Measurements from ENCODE around the gene COL13A1. TPM values are rescaled to one million over a fixed set of nuclear protein-coding genes. Genes with fewer than 3 reads are reported as not detected.

COL13A1 gene
- total RNA-seq, 1 experiment from 2014 or later = 0.11 TPM

DNA sequence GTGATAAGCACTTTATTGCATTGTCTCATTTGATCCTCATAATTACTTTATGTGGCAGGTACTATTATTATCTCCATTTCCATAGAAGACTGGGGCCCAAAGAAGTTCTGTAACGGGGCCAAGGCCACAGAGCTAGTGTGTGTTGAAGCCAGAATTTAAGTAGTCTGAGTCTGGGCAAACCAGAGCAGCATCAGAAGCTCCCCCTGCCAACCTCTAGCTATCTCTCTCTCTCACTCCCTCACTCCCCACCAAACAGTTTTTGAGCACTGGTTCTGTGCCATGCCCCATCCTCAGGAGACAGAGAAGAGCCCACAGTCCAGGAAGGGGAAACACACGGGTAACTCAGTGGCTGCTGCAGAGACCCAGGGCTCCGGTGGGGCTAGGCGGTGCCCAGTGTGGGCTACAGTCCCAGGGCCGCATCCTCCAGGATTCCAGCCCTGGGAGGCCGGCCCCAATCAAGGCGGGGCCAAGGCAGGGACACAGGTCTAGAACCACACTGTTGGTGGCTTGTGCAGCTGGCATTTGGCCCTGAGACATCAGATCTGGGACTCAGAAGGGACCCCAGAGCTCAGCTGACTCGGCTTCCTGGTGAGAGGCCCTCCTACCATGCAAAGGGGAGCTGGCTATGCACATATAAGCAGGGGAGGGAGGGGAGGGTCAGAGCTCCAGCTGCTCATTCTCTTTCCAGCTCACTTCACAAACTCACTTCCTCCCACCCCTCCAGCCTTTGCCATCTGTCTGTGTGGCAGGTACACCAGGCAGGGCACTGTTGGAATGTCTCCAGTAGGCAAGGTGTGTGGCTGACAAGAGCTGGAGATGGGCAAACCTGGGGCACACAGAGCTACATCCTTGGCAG lies 34.4 kb downstream of the COL13A1 start:
- in situ Hi-C loops (cut with HindIII; ENCODE audit: low pct_unique_long_range_greater_than_20kb, low sequenced_read_pairs) = no loop called here
- no peak for DNase-seq (ENCODE audit: low read depth, low spot score)

DNA sequence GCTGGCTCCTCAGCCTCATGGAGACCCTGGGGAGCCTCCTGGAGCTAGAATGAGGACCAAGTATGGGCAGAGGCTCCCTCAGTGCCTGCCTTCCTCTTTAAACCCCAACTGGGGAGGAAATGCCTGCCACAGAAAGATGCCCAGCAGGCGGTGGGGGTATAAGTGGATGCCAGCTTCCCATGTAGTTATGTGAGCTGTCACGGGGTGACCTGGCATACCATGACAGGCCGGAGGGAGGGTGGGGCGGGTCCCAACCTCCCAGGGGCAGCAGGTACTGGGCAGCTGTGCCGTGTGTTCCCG lies 35.0 kb downstream of the COL13A1 start:
- in situ Hi-C loops (cut with HindIII; ENCODE audit: low pct_unique_long_range_greater_than_20kb, low sequenced_read_pairs) = no loop called here

DNA sequence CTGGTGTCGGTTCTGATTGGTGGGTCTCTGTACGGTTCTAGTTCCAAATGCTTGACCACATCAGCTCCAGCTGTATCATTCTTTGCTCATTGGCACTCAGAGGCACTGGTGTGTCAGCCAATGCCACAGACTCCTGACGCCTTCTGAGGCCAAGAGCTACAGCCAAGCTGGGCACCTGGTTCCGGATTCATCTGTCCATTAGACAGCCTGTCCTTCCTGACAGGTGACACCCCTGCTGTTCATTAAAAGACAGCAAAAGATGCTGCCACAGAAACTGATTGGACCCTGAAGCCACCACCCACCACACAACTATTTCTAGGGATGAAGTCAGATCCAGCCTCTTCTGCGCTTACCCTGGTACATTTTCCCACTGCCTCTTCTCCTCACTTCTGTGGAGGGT lies 35.6 kb downstream of the COL13A1 start:
- in situ Hi-C loops (cut with HindIII; ENCODE audit: low pct_unique_long_range_greater_than_20kb, low sequenced_read_pairs) = no loop called here
- no peak for DNase-seq (ENCODE audit: low read depth, low spot score)

More for the DNA sequence above, 35.0 kb downstream of the COL13A1 start:
- no peak for DNase-seq (ENCODE audit: low read depth, low spot score)

DNA sequence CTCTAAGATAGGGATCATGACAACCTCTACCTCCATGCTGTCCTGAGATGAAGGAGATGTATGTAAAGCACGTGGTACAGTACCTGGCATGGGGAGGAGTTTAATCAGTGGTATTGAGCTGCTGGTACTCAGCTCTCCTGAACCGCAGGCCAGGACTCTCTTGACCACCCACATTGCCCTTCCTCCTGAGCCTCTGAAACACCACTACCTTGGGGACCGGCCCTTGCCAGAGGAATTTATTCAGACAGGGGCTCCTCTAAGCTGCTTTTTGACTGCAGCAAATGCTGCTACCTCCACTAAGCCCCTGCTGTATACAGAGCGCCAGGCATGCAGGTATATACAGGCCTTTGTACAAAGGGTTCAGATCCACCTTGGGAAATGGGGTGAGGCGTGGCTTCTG lies 36.7 kb downstream of the COL13A1 start:
- in situ Hi-C loops (cut with HindIII; ENCODE audit: low pct_unique_long_range_greater_than_20kb, low sequenced_read_pairs) = no loop called here
- no peak for DNase-seq (ENCODE audit: low read depth, low spot score)

DNA sequence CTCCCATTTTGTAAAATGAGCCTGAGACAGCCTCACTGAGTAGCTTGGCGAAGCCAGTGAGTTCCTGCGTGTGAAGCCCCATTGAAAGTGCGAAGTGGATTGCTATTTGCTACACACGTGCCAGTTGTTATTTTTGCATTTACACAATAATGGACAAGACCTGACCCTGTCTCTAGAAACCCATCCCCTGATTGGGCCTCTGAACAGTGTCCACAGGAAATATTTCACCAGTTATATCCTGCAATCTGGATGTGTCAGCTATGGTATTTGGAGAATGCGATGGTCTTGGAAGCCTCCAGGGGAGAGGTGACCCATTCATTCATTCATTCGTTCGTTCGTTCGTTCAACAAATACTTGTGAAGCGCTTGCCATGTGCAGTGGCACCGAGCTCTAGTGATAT lies 37.1 kb downstream of the COL13A1 start:
- in situ Hi-C loops (cut with HindIII; ENCODE audit: low pct_unique_long_range_greater_than_20kb, low sequenced_read_pairs) = no loop called here
- no peak for DNase-seq (ENCODE audit: low read depth, low spot score)

DNA sequence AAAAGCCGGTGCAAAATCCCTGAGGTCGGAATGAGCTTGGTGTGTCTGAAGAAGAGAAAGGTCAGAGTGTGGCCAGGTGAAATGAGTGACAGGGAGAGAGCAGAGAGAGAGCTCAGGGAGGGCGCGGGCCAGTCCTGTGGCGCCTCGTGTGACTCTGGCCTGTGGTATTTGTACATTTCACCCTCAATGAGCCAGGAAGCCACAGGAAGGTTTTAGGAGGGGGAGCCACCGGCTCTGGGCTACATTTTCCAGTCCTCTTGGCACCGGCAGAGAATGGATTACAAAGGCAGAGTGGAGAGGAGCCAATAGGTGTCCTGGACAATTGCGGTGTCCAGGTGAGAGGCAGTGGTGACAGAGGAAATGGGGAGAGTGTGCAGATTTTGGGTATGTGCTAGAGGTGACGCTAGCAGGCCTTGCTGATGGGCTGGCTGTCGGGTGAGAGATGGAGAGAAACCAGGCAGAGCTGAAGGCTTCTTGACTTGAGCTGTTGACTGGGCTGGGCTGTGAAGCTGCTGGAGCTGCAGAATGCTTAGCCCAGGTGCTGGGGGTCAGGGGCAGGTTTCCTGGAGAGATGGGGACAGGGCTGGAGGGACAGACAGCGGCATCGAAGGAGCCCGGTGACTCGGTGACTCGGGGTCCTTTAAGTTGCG lies 38.1 kb downstream of the COL13A1 start:
- in situ Hi-C loops (cut with HindIII; ENCODE audit: low pct_unique_long_range_greater_than_20kb, low sequenced_read_pairs) = no loop called here
- DNase-seq (ENCODE audit: low read depth, low spot score) = no peak

DNA sequence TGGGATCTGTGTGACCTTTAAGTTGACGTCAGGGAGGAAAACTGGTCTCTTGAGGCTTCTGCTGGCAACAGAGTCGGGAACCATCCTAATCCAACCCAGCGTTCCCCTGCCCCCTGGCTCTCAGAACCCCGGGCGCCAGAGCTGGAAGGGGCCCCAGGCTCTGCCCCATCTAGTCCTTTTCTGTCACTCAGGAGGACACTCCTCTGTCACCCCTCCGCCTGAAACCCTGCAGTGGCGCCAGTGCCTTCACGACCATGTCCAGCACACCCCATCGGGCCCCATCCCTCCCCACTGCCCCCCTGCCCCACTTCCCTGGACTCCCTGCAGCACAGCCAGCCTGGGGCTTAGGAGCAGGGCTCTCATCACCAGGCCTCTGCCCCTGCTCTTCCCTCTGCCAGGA lies 39.1 kb downstream of the COL13A1 start:
- in situ Hi-C loops (cut with HindIII; ENCODE audit: low pct_unique_long_range_greater_than_20kb, low sequenced_read_pairs) = no loop called here
- no peak for DNase-seq (ENCODE audit: low read depth, low spot score)

DNA sequence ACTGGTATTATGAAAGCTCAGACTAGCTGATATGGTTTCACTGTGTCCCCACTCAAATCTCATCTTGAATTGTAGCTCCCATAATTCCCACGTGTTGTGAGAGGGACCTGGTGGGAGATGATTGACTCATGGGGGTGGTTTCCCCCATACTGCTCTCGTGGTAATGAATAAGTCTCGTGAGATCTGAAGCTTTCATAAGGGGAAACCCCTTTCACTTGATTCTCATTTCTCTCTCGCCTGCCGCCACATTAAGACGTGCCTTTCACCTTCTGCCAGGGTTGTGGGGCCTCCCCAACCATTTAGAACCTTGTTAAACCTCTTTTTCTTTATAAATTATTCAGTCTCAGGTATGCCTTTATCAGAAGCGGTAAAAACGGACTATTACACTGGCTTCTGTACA lies 40.3 kb downstream of the COL13A1 start:
- no peak for DNase-seq (ENCODE audit: low read depth, low spot score)
- in situ Hi-C loops (cut with HindIII; ENCODE audit: low pct_unique_long_range_greater_than_20kb, low sequenced_read_pairs) = no loop called here

DNA sequence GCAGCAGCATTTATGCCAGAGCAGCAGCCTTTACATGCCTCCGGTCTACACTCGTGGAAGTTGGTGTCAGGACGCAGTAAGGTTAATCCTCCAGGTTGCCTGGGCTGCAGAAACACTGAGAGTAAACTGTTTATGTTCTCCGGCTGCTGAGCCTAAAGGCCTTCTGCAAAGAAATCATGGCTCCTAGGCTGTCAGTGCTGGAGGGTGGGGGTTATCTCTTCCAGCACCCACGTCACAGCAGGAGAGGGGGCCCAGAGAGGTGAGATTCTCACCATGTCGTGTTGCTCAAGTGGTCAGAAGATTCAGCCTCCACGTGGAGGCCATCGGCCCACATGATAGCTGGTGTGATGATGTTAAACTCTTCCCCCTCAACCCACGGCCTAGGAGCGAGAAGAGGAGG lies 41.2 kb downstream of the COL13A1 start:
- in situ Hi-C loops (cut with HindIII; ENCODE audit: low pct_unique_long_range_greater_than_20kb, low sequenced_read_pairs) = no loop called here
- DNase-seq (ENCODE audit: low read depth, low spot score) = no peak

DNA sequence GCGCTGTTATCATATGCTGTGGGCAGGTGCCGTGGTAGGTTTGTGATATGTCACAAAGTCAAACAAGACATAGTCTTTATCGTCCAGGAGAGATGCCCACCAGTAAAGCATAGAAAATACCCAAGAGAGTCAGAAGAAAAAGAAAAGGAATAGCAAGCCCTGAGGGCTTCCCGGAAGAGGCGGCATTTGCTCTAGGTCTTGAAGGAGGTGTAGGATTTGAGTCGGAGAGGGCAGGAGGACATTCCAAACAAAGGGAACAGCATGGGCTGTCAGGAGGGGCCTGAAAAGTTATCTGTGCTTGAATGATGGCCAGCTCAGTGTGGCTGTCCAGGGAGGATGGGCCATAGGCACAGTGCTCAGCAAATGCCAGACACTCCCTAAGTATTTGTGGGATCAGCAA lies 42.2 kb downstream of the COL13A1 start:
- in situ Hi-C loops (cut with HindIII; ENCODE audit: low pct_unique_long_range_greater_than_20kb, low sequenced_read_pairs) = no loop called here
- DNase-seq (ENCODE audit: low read depth, low spot score) = no peak

DNA sequence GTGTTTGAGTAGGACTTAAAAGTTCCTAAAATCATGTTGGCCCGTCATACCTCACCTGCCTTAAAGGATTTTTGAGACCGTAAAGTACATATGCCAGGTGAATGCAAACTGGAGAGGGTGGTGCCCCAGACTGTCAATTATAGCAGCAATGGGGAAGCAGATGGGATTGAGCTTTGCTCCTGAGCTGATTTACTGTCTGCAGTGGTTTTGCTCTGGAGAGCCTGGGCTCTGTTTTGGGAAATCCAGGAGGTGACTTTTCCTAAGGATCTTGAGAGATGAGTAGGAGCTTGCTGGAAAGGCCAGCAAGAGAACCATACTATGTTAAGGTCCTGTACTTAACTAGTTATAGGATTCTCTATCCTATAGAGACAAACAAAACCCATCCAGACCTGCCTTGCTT lies 43.0 kb downstream of the COL13A1 start:
- in situ Hi-C loops (cut with HindIII; ENCODE audit: low pct_unique_long_range_greater_than_20kb, low sequenced_read_pairs) = no loop called here

DNA sequence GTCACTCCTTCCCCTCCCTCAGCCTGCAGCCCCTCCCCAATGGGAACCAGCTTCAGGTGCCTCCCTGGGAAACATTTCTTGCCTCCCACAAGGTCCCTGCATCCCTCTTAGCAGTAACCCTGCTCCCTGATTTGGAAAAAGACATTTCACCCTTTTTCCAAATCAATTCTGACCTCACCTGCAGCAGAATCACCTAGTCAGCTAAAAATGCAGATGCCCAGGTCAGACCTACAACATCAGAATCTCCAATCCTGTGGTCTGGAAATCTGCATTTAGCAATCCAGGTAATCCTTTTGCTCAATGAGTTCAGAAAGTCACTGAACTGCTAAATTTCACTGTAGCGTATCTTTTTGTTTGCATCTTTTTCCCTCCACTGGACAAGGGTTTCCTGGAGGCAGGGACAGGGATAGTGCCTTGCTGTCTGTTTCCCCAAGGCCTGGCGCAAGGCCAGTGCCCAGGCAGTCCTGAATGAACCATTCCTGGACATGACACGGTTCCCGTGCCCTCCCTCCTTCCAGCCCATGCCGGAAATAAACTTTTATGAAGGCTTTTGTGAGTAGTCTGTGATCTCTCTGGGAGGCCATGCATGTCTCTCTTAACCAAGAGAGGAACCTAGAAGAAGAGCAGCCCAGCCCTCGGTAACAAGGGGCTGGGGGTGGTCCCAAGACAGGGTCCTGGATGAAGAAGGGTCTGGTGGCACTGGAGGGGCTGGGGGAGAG lies 44.0 kb downstream of the COL13A1 start:
- DNase-seq (ENCODE audit: low read depth, low spot score) = peak; percentile 39
- in situ Hi-C loops (cut with HindIII; ENCODE audit: low pct_unique_long_range_greater_than_20kb, low sequenced_read_pairs) = no loop called here

More for the DNA sequence above, 43.0 kb downstream of the COL13A1 start:
- DNase-seq (ENCODE audit: low read depth, low spot score) = no peak

DNA sequence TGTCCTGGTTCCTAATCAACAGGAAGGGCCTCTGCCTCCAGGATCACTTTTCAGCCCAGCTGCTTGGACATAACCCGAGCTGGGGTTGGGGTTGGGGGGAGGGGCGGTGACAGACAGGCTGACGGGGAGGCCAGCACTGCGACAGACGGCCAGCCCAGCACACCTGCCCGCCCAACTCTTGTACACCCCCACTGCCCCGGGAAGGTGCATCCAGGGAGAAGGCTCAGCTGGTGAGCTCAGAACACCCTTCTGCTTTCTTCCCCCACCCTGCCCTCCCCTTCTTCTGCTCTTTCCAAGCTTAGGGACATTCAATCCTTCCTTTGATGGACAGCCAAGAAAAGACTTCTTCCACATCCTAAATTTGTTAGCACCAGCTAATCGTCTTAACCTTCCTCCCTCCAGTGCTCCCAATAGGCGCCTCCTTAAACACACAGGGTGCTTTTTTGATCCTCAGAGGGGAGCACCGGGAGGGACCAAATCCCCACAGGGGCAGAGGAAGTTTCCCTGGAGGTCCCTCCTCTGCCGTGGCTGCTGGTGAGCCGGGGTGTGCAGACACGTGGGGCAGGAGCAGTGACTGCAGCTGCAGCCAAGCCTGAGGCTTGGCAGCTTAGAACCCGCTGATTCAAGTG lies 44.7 kb downstream of the COL13A1 start:
- no peak for DNase-seq (ENCODE audit: low read depth, low spot score)
- in situ Hi-C loops (cut with HindIII; ENCODE audit: low pct_unique_long_range_greater_than_20kb, low sequenced_read_pairs) = no loop called here

DNA sequence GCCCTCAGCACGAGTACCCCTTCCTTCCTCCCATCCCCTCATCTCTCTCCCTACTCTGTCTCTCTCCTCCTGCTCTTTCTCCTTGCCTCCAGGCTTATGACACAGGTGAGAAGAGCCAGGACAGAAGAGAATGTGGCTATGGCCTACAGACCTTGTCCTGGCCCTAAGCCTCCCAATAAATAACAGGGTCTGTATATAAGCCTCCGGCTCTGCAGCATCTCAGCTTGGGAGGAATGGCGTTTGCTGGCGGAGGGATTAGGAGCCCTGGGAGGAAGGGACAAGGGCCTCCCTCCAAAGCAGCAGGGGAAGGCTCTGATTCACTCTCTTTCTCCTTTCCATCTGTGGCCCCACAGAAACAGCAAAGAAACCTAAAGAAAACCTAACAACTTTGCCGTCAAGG lies 45.8 kb downstream of the COL13A1 start:
- in situ Hi-C loops (cut with HindIII; ENCODE audit: low pct_unique_long_range_greater_than_20kb, low sequenced_read_pairs) = no loop called here
- no peak for DNase-seq (ENCODE audit: low read depth, low spot score)

DNA sequence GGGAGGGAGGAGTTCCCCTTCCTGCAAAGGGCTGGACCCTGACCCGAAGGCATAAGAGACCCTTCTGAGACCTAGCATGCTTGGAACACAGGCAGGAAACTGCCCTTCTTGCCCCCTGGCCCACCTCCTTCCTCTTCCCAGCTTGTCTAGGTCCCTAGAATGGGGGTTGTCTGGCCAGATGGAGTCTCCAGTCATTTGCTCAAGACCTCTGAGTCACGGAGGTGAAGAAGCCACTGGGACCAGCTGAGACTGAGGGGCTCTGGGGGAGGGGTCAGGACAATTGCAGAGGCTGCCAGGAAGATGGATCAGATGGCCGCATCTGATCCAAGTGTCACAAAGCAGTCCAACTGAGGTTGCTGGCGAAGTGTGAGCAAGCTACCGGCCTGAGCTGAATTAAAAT lies 46.2 kb downstream of the COL13A1 start:
- DNase-seq (ENCODE audit: low read depth, low spot score) = no peak
- in situ Hi-C loops (cut with HindIII; ENCODE audit: low pct_unique_long_range_greater_than_20kb, low sequenced_read_pairs) = no loop called here

DNA sequence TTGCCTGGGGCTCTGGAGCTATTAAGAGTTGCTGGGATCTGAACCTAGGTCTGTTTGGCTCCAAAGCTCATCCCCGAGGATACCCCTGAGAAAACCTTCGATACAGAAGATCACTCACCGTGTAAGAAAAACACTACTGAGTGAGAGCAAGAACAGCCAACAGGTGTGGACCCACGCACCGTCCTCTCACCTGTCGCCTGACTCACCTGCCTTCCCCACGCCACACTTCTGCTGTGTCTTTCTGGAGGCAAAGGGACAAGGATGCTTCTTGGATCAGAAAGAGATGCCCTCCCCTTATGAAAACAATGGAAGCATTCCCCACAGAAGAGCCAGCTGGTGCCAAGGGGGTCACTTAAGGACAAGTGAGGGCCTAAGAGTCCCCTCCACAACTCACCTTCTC lies 46.7 kb downstream of the COL13A1 start:
- in situ Hi-C loops (cut with HindIII; ENCODE audit: low pct_unique_long_range_greater_than_20kb, low sequenced_read_pairs) = no loop called here
- no peak for DNase-seq (ENCODE audit: low read depth, low spot score)

DNA sequence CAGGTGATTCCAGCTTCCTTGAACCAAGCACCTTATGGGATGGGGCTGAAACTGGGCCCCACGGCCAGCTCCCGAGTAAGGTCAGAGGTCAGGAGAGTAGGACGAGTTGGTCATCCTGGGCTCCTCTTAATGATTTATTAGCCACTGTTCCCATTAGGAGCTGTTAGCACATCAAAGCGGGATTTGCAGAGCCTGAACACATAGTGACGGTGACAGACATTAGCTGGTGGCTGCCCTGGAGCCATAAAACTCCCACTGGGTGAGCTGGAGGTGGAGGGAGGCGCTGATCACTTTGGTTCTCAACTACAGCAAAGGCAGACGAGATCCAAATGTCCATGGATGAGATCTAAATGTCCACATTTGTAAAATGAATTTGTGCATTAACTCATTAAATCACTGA lies 48.1 kb downstream of the COL13A1 start:
- in situ Hi-C loops (cut with HindIII; ENCODE audit: low pct_unique_long_range_greater_than_20kb, low sequenced_read_pairs) = no loop called here
- DNase-seq (ENCODE audit: low read depth, low spot score) = no peak

DNA sequence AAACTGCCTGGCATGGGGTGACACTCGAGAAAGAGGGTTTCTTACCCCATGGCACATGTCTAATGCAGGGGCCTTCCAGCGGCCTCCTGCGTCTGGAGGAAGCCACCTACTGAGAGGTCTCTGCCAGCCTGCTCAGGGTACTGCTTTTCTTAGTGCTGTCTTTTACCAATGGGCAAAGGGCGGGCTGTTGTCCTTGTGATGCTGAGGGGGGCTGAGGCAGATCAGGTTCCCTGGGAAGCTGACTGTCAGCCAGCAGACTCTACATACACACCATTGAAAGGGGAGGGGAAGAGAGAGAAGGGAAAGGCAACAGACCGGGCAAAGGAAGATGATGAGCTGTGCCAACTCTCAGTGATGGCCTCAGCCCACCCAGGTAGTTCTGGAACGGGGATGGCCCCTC lies 48.7 kb downstream of the COL13A1 start:
- no peak for DNase-seq (ENCODE audit: low read depth, low spot score)
- in situ Hi-C loops (cut with HindIII; ENCODE audit: low pct_unique_long_range_greater_than_20kb, low sequenced_read_pairs) = no loop called here

Measured in SK-MEL-5 (cell line).